Effector memory CD4-positive, alpha-beta T cell (primary cell): ENCODE measurements around the gene AKAP8L.

Experiments used
- DNase-seq, 3 donors: peaks; one replicate each; pipeline ENCODE4 v3.0.0-alpha.2; 2020
- H3K27ac ChIP-seq: 2 replicates; pipeline ENCODE4 v1.7.0; 2013; ENCODE audit warnings: mild to moderate bottlenecking, low read length, moderate library complexity; ENCODE audit not compliant: insufficient read depth, poor library complexity, severe bottlenecking
- H3K27me3 ChIP-seq: replicated peaks from 2 replicates; pipeline ENCODE4 v1.7.0; 2013; ENCODE audit warnings: mild to moderate bottlenecking, low read length; ENCODE audit not compliant: insufficient read depth, control insufficient read depth, poor library complexity, severe bottlenecking
- H3K36me3 ChIP-seq: 2 replicates; pipeline ENCODE4 v1.7.0; 2013; ENCODE audit warnings: mild to moderate bottlenecking, low read length, moderate library complexity; ENCODE audit not compliant: control insufficient read depth, insufficient read depth
- H3K4me1 ChIP-seq: 2 replicates; pipeline ENCODE4 v1.7.0; 2013; ENCODE audit warnings: low read length, mild to moderate bottlenecking; ENCODE audit not compliant: control insufficient read depth, insufficient read depth, poor library complexity, severe bottlenecking
- H3K4me3 ChIP-seq: 2 replicates; pipeline ENCODE4 v1.7.0; 2013; ENCODE audit warnings: low read length, low read depth, mild to moderate bottlenecking; ENCODE audit not compliant: insufficient read depth, poor library complexity, severe bottlenecking
- H3K9me3 ChIP-seq: 2 replicates; pipeline ENCODE4 v1.7.0; 2013; ENCODE audit warnings: mild to moderate bottlenecking, low read length, moderate library complexity; ENCODE audit not compliant: control insufficient read depth

The AKAP8L gene

GRCh38 chr19:15439821-15440641, 21.2 kb upstream of the AKAP8L start:
- H3K36me3 ChIP-seq = no peaks in the 10 kb centered on the region
- no peak for DNase-seq
- no peaks in the 10 kb centered on the region for H3K27me3 ChIP-seq
- no peaks in the 10 kb centered on the region for H3K4me1 ChIP-seq
- no peak overlapping the region for H3K4me3 ChIP-seq
- no peak overlapping the region for H3K27ac ChIP-seq
- H3K9me3 ChIP-seq = no peaks in the 10 kb centered on the region

- Histone ChIP-seq H3K4me3 (no peak overlapping the region), H3K27ac (no peak overlapping the region), H3K27me3 (no peaks in the 10 kb centered on the region), H3K36me3 (no peaks in the 10 kb centered on the region), H3K9me3 (no peaks in the 10 kb centered on the region), H3K4me1 (no peaks in the 10 kb centered on the region)
- no peak for DNase-seq
These were observed 20.5 kb upstream of the AKAP8L start for GRCh38 chr19:15439078-15439799.

GRCh38 chr19:15438577-15438976, 19.8 kb upstream of the AKAP8L start:
- no peak overlapping the region for H3K27ac ChIP-seq
- no peak overlapping the region for H3K4me3 ChIP-seq
- no peak for DNase-seq
- no peaks in the 10 kb centered on the region for H3K36me3 ChIP-seq
- H3K4me1 ChIP-seq = no peaks in the 10 kb centered on the region
- H3K9me3 ChIP-seq = no peaks in the 10 kb centered on the region
- no peaks in the 10 kb centered on the region for H3K27me3 ChIP-seq

- no peaks in the 10 kb centered on the region for H3K9me3 ChIP-seq
- peaks cover 4% of the 10 kb centered on the region for H3K4me1 ChIP-seq
- no peak overlapping the region for H3K4me3 ChIP-seq
- H3K36me3 ChIP-seq = no peaks in the 10 kb centered on the region
- DNase-seq = no peak
- no peaks in the 10 kb centered on the region for H3K27me3 ChIP-seq
- no peak overlapping the region for H3K27ac ChIP-seq
These were observed 19.3 kb upstream of the AKAP8L start for GRCh38 chr19:15438124-15438496.

GRCh38 chr19:15437355-15438123, 18.8 kb upstream of the AKAP8L start:
- DNase-seq = no peak

GRCh38 chr19:15436826-15437110, 18.0 kb upstream of the AKAP8L start:
- Histone ChIP-seq H3K27ac (no peak overlapping the region), H3K4me1 (peaks cover 8% of the 10 kb centered on the region)

More at GRCh38 chr19:15437355-15438123, 18.8 kb upstream of the AKAP8L start:
- Histone ChIP-seq H3K27ac (no peak overlapping the region), H3K27me3 (no peaks in the 10 kb centered on the region), H3K9me3 (no peaks in the 10 kb centered on the region), H3K36me3 (no peaks in the 10 kb centered on the region), H3K4me3 (no peak overlapping the region), H3K4me1 (peaks cover 5% of the 10 kb centered on the region)

GRCh38 chr19:15436012-15436825, 17.4 kb upstream of the AKAP8L start:
- Histone ChIP-seq H3K27ac (no peak overlapping the region), H3K4me1 (peaks cover 13% of the 10 kb centered on the region), H3K27me3 (no peaks in the 10 kb centered on the region), H3K4me3 (no peak overlapping the region), H3K9me3 (no peaks in the 10 kb centered on the region), H3K36me3 (no peaks in the 10 kb centered on the region)
- DNase-seq = no peak

More at GRCh38 chr19:15436826-15437110, 18.0 kb upstream of the AKAP8L start:
- no peak for DNase-seq
- no peaks in the 10 kb centered on the region for H3K27me3 ChIP-seq
- no peak overlapping the region for H3K4me3 ChIP-seq
- H3K36me3 ChIP-seq = no peaks in the 10 kb centered on the region
- no peaks in the 10 kb centered on the region for H3K9me3 ChIP-seq

- H3K9me3 ChIP-seq = no peaks in the 10 kb centered on the region
- DNase-seq = no peak
- peak overlapping the region; percentile 60 for H3K4me3 ChIP-seq
- H3K4me1 ChIP-seq = peaks cover 18% of the 10 kb centered on the region
- no peak overlapping the region for H3K27ac ChIP-seq
- H3K27me3 ChIP-seq = no peaks in the 10 kb centered on the region
- H3K36me3 ChIP-seq = peaks cover 5% of the 10 kb centered on the region
These were observed 14.8 kb upstream of the AKAP8L start for GRCh38 chr19:15433519-15434069.
